ENCODE measurements around the gene ATOH8. TPM values are rescaled to one million over a fixed set of nuclear protein-coding genes. Genes with fewer than 3 reads are reported as not detected.
A peak's percentile ranks its signal among the peaks of the same experiment; 100 is the strongest.

The ATOH8 gene
- total RNA-seq, 4 donors from 2014 or later, result 41.1 to 124 (median 62.5) TPM

GRCh38 chr2:85736456-85737355 lies 17.1 kb upstream of the ATOH8 start:
- intact Hi-C loops (cut with DNase I), result no loop called here
- TF ChIP-seq POLR2A (IDR thresholded peaks at IDR 0.05; ENCODE audit: low read depth) (no peak), POLR2AphosphoS5 (IDR thresholded peaks at IDR 0.05) (no peak), EP300 (IDR thresholded peaks at IDR 0.05) (no peak), CTCF (IDR thresholded peaks at IDR 0.05) (no peak)

DNA sequence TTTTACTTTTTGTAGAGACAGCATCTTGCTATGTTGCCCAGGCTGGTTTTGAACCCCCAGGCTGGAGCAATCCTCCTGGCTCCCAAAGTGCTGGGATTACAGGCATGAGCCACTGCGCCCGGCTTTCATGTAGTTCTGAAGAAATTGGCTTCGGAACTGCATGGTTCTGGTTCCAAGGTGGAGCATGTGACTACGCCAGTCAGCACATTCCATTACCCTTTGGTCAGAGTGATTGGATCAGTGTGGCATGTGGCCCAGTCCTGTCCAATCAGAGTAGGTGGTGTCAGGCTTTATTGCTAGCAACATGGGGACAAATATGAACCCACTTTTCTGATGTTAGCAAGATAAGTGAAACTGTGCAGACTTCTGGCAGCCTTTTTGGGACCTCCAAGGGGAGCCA lies 16.3 kb upstream of the ATOH8 start:
- peak; percentile 97 for DNase-seq (ENCODE audit: extremely low spot score)
- peaks cover 45 to 72% (median 55%) of the 10 kb centered on the region in 4 donors for H3K4me1 ChIP-seq
- H3K36me3 ChIP-seq, result no peaks in the 10 kb centered on the region
- peak overlapping the region; percentile 77 to 90 (median 89) for H3K27ac ChIP-seq (replicated peaks in 1 of 4)
- intact Hi-C loops (cut with DNase I), result no loop called here
- no peak for TF ChIP-seq EP300 (IDR thresholded peaks at IDR 0.05)
- TF ChIP-seq CTCF (IDR thresholded peaks at IDR 0.05), result no peak
- peak; percentile 79 to 92 for TF ChIP-seq POLR2AphosphoS5 (IDR thresholded peaks at IDR 0.05)
- WGBS, result 30% methylated on average over 4 of the region's 4 CpGs
- H3K4me3 ChIP-seq, result no peak overlapping the region
- H3K27me3 ChIP-seq, result no peaks in the 10 kb centered on the region
- H3K9me3 ChIP-seq, result no peaks in the 10 kb centered on the region

More at GRCh38 chr2:85736456-85737355, 17.1 kb upstream of the ATOH8 start:
- H3K4me3 ChIP-seq, result no peak overlapping the region
- no peaks in the 10 kb centered on the region for H3K9me3 ChIP-seq
- H3K27me3 ChIP-seq, result no peaks in the 10 kb centered on the region
- DNase-seq (ENCODE audit: extremely low spot score), result no peak
- peak overlapping the region; percentile 77 to 90 (median 89) for H3K27ac ChIP-seq (replicated peaks in 1 of 4)
- no peaks in the 10 kb centered on the region for H3K36me3 ChIP-seq
- H3K4me1 ChIP-seq, result peaks cover 38 to 67% (median 49%) of the 10 kb centered on the region in 4 donors
- WGBS, result 81% methylated on average over 7 of the region's 7 CpGs

DNA sequence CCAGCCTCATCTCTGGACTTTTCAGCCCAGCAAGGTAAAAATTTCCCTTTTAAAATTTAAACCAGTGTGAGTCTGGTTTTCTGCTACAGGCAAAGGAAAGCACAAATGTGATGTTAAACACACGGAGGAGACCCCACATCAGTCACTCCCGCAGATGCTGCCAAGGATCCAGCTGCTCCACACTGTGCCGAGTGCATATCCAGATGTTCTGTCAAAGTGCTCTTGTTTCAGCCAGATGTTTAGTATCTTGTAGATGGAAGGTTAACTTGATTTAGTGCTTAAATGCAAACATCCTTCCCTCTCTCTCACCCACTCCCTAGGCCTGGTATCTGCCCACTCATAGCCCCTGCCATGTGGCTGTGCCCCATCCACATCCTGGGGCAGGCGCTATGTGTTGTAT lies 15.8 kb upstream of the ATOH8 start:
- Histone ChIP-seq H3K4me1 (peaks cover 49 to 74% (median 59%) of the 10 kb centered on the region in 4 donors), H3K27ac (replicated peaks in 1 of 4) (peak overlapping the region; percentile 77 to 90 (median 89)), H3K9me3 (no peaks in the 10 kb centered on the region), H3K36me3 (no peaks in the 10 kb centered on the region), H3K4me3 (no peak overlapping the region), H3K27me3 (no peaks in the 10 kb centered on the region)
- intact Hi-C loops (cut with DNase I), result no loop called here
- TF ChIP-seq CTCF (IDR thresholded peaks at IDR 0.05), result no peak
- no peak for TF ChIP-seq POLR2A (IDR thresholded peaks at IDR 0.05; ENCODE audit: low read depth)
- TF ChIP-seq EP300 (IDR thresholded peaks at IDR 0.05), result no peak
- TF ChIP-seq POLR2AphosphoS5 (IDR thresholded peaks at IDR 0.05), result no peak
- DNase-seq (ENCODE audit: extremely low spot score), result no peak
- WGBS, result 40% methylated on average over 4 of the region's 4 CpGs

GRCh38 chr2:85740193-85740592 lies 13.6 kb upstream of the ATOH8 start:
- no peak for DNase-seq (ENCODE audit: extremely low spot score)
- 88% methylated on average over 4 of the region's 4 CpGs for WGBS
- no peaks in the 10 kb centered on the region for H3K36me3 ChIP-seq
- no peak for TF ChIP-seq EP300 (IDR thresholded peaks at IDR 0.05)
- TF ChIP-seq CTCF (IDR thresholded peaks at IDR 0.05), result no peak
- TF ChIP-seq POLR2A (IDR thresholded peaks at IDR 0.05; ENCODE audit: low read depth), result no peak
- TF ChIP-seq POLR2AphosphoS5 (IDR thresholded peaks at IDR 0.05), result no peak
- intact Hi-C loops (cut with DNase I), result no loop called here
- no peaks in the 10 kb centered on the region for H3K9me3 ChIP-seq
- H3K27ac ChIP-seq (replicated peaks in 1 of 4), result peak overlapping the region; percentile 88 to 92 (median 90)
- H3K27me3 ChIP-seq, result no peaks in the 10 kb centered on the region
- peaks cover 68 to 82% (median 79%) of the 10 kb centered on the region in 4 donors for H3K4me1 ChIP-seq
- no peak overlapping the region for H3K4me3 ChIP-seq

All from esophagus muscularis mucosa (tissue), 4 donors.